Suprapubic skin (tissue), 4 donors: ENCODE data around the gene TAGLN2.

ENCODE experiments used
- CTCF ChIP-seq, 2 donors: fragments of 200-600 bp in 1 of 2; fragments of 450-650 bp in 1 of 2; sonication (generic) in 1 of 2; IDR thresholded peaks; one replicate each; pipeline ENCODE4 v1.5.1; 2016 to 2019; ENCODE audit warnings: antibody characterized with exemption in 2 of 2, mild to moderate bottlenecking in 1 of 2, moderate library complexity in 1 of 2
- EP300 ChIP-seq: sonication (generic); formaldehyde crosslinking; IDR thresholded peaks from one replicate; pipeline ENCODE4 v1.6.1; 2017; ENCODE audit warnings: antibody characterized with exemption
- POLR2A ChIP-seq, 2 donors: fragments of 450-650 bp; IDR thresholded peaks; one replicate each; pipeline ENCODE4 v1.6.1; 2017; ENCODE audit warnings: antibody characterized with exemption in 2 of 2, mild to moderate bottlenecking in 2 of 2, moderate library complexity in 2 of 2
- POLR2AphosphoS5 ChIP-seq, 3 donors: sonication (generic); formaldehyde crosslinking; IDR thresholded peaks; one replicate each; pipeline ENCODE4 v1.6.1; 2017; ENCODE audit warnings: antibody characterized with exemption in 3 of 3

- TF ChIP-seq CTCF (IDR thresholded peaks at IDR 0.05) (no peak), EP300 (no peak), POLR2AphosphoS5 (IDR thresholded peaks at IDR 0.05) (no peak), POLR2A (IDR thresholded peaks at IDR 0.05) (no peak)
These were observed 42.2 kb downstream of the TAGLN2 start for GRCh38 chr1:159883134-159883533.
